Panc1 (cell line): ENCODE results near the gene SLC9A1.

Experiments
- CTCF ChIP-seq: fragments of 450-650 bp; IDR thresholded peaks from 2 replicates; pipeline ENCODE4 v1.5.1; 2017; ENCODE audit warnings: mild to moderate bottlenecking
- POLR2AphosphoS5 ChIP-seq: IDR thresholded peaks from 2 replicates; pipeline ENCODE4 v1.6.1; 2012; ENCODE audit warnings: mild to moderate bottlenecking, low read depth, low read length, moderate library complexity
- REST ChIP-seq, 2 experiments: IDR thresholded peaks; 2 replicates each; pipeline ENCODE4 v1.6.1; 2011 to 2012; ENCODE audit warnings: low read depth in 2 of 2, control low read depth in 1 of 2, low read length in 1 of 2, mild to moderate bottlenecking in 1 of 2, moderate library complexity in 1 of 2; ENCODE audit not compliant: insufficient read depth in 1 of 2
- SIN3A ChIP-seq: IDR thresholded peaks from 2 replicates; pipeline ENCODE4 v1.6.1; 2012; ENCODE audit warnings: low read depth, mild to moderate bottlenecking, low read length, moderate library complexity, borderline replicate concordance; ENCODE audit not compliant: insufficient read depth

- TF ChIP-seq REST (IDR thresholded peaks at IDR 0.05; ENCODE audit: insufficient read depth in 1 of 2, low read depth in 2 of 2, low read length in 1 of 2) (no peak), CTCF (no peak), POLR2AphosphoS5 (no peak), SIN3A (no peak)
These were observed 27.5 kb downstream of the SLC9A1 start for GRCh38 chr1:27127419-27127818.
